ENCODE data around the gene IL19. TPM values are rescaled to one million over a fixed set of nuclear protein-coding genes. Genes with fewer than 3 reads are reported as not detected.

IL19 gene
- total RNA-seq, 1 experiment from 2014 or later = not detected

GRCh38 chr1:206867239-206867638 lies 96.7 kb downstream of the IL19 start:
- Mint-ChIP-seq H3K9me3 (ENCODE audit: unreplicated experiment) (no peaks in the 10 kb centered on the region), H3K4me3 (ENCODE audit: unreplicated experiment) (no peak overlapping the region), H3K27ac (ENCODE audit: low read depth, unreplicated experiment) (peak overlapping the region; percentile 0), H3K4me1 (ENCODE audit: insufficient read depth, unreplicated experiment) (peaks cover 32% of the 10 kb centered on the region), H3K27me3 (ENCODE audit: insufficient read depth, unreplicated experiment) (no peaks in the 10 kb centered on the region), H3K36me3 (ENCODE audit: insufficient read depth, unreplicated experiment) (no peaks in the 10 kb centered on the region)
- DNase-seq (ENCODE audit: unreplicated experiment) = peak; percentile 60
- no TSS peak for BruUV-seq (replicated peaks)
- ChIA-PET CTCF (interaction anchor here (0.6 to 4.4 kb wide), 11 partner anchors 11 to 141 kb away, joined by 3 to 37 read pairs (median 5); no protein-coding TSS in a partner anchor), POLR2A (interaction anchor here (0.8 to 3.8 kb wide), 6 partner anchors 17 to 46 kb away, joined by 3 to 38 read pairs (median 3); no protein-coding TSS in a partner anchor)
- intact Hi-C loops (cut with micrococcal nuclease) = no loop called here
- no peak for TF ChIP-seq CTCF (IDR thresholded peaks at IDR 0.05; ENCODE audit: unreplicated experiment)

- DNase-seq (ENCODE audit: unreplicated experiment) = no peak
These were observed 97.1 kb downstream of the IL19 start for GRCh38 chr1:206867716-206868115.

GRCh38 chr1:206868264-206868663 lies 97.7 kb downstream of the IL19 start:
- ChIA-PET POLR2A (interaction anchor here (0.7 to 1.9 kb wide), 5 partner anchors 9 to 234 kb away, joined by 3 to 6 read pairs (median 3); no protein-coding TSS in a partner anchor), CTCF (interaction anchor here (0.5 to 4.4 kb wide), 8 partner anchors 10 to 60 kb away, joined by 3 to 37 read pairs (median 12); no protein-coding TSS in a partner anchor)
- TF ChIP-seq CTCF (IDR thresholded peaks at IDR 0.05; ENCODE audit: unreplicated experiment) = no peak
- no peaks in the 10 kb centered on the region for H3K27me3 Mint-ChIP-seq (ENCODE audit: insufficient read depth, unreplicated experiment)
- intact Hi-C loops (cut with micrococcal nuclease) = no loop called here
- no peak overlapping the region for H3K4me3 Mint-ChIP-seq (ENCODE audit: unreplicated experiment)
- no peak overlapping the region for H3K27ac Mint-ChIP-seq (ENCODE audit: low read depth, unreplicated experiment)
- H3K4me1 Mint-ChIP-seq (ENCODE audit: insufficient read depth, unreplicated experiment) = peaks cover 36% of the 10 kb centered on the region
- DNase-seq (ENCODE audit: unreplicated experiment) = no peak
- no peaks in the 10 kb centered on the region for H3K9me3 Mint-ChIP-seq (ENCODE audit: unreplicated experiment)
- BruUV-seq (replicated peaks) = no TSS peak
- no peaks in the 10 kb centered on the region for H3K36me3 Mint-ChIP-seq (ENCODE audit: insufficient read depth, unreplicated experiment)

More at GRCh38 chr1:206867716-206868115, 97.1 kb downstream of the IL19 start:
- peaks cover 32% of the 10 kb centered on the region for H3K4me1 Mint-ChIP-seq (ENCODE audit: insufficient read depth, unreplicated experiment)
- no peaks in the 10 kb centered on the region for H3K36me3 Mint-ChIP-seq (ENCODE audit: insufficient read depth, unreplicated experiment)
- ChIA-PET POLR2A (interaction anchor here (0.8 to 3.8 kb wide), 9 partner anchors 8 to 45 kb away, joined by 3 to 38 read pairs (median 3); no protein-coding TSS in a partner anchor), CTCF (interaction anchor here (0.5 to 4.4 kb wide), 9 partner anchors 10 to 141 kb away, joined by 3 to 37 read pairs (median 8); no protein-coding TSS in a partner anchor)
- BruUV-seq (replicated peaks) = TSS peak; percentile 19
- peak overlapping the region; percentile 0 for H3K27ac Mint-ChIP-seq (ENCODE audit: low read depth, unreplicated experiment)
- no peak overlapping the region for H3K4me3 Mint-ChIP-seq (ENCODE audit: unreplicated experiment)
- intact Hi-C loops (cut with micrococcal nuclease) = no loop called here
- TF ChIP-seq CTCF (IDR thresholded peaks at IDR 0.05; ENCODE audit: unreplicated experiment) = no peak
- no peaks in the 10 kb centered on the region for H3K27me3 Mint-ChIP-seq (ENCODE audit: insufficient read depth, unreplicated experiment)
- H3K9me3 Mint-ChIP-seq (ENCODE audit: unreplicated experiment) = no peaks in the 10 kb centered on the region

- POLR2A ChIA-PET = interaction anchor here (0.8 to 6.1 kb wide), 9 partner anchors 10 to 36 kb away, joined by 3 to 69 read pairs (median 4); no protein-coding TSS in a partner anchor
- intact Hi-C loops (cut with micrococcal nuclease) = no loop called here
- H3K27me3 Mint-ChIP-seq (ENCODE audit: insufficient read depth, unreplicated experiment) = no peaks in the 10 kb centered on the region
These were observed 101.6 kb downstream of the IL19 start for GRCh38 chr1:206872139-206872538.

More at GRCh38 chr1:206872139-206872538, 101.6 kb downstream of the IL19 start:
- TF ChIP-seq CTCF (IDR thresholded peaks at IDR 0.05; ENCODE audit: unreplicated experiment) = no peak
- Mint-ChIP-seq H3K27ac (ENCODE audit: low read depth, unreplicated experiment) (no peak overlapping the region), H3K4me3 (ENCODE audit: unreplicated experiment) (no peak overlapping the region), H3K4me1 (ENCODE audit: insufficient read depth, unreplicated experiment) (peaks cover 24% of the 10 kb centered on the region), H3K36me3 (ENCODE audit: insufficient read depth, unreplicated experiment) (peaks cover 6% of the 10 kb centered on the region), H3K9me3 (ENCODE audit: unreplicated experiment) (no peaks in the 10 kb centered on the region)
- CTCF ChIA-PET = interaction anchor here (0.6 to 5.8 kb wide), 7 partner anchors 12 to 209 kb away, joined by 4 to 34 read pairs (median 10); no protein-coding TSS in a partner anchor
- no TSS peak for BruUV-seq (replicated peaks)
- no peak for DNase-seq (ENCODE audit: unreplicated experiment)
